Lung (tissue), 12 donors: ENCODE measurements around the gene OSBPL6. TPM values are rescaled to one million over a fixed set of nuclear protein-coding genes. Genes with fewer than 3 reads are reported as not detected.
"Not testable (repeated sequence)": the region's sequence is repeated elsewhere in the genome, so short reads cannot be mapped to it uniquely, and the experiment has no call there.

Experiments
- ATAC-seq: fragments of 200-7000 bp; cut with Tn5 transposase; one replicate; pipeline ENCODE4 v1.9.1; 2020; ENCODE audit warnings: moderate number of reproducible peaks; ENCODE audit not compliant: insufficient read depth, low FRiP score
- DNase-seq, 3 donors: peaks; one replicate each; pipeline ENCODE4 v3.0.0-alpha.2; 2013 to 2017
- H3K27ac ChIP-seq, 2 donors: one replicate each; pipeline ENCODE4 v1.5.1; 2013; ENCODE audit warnings: mild to moderate bottlenecking in 2 of 2, moderate library complexity in 2 of 2, control low read depth in 1 of 2, inconsistent platforms in 1 of 2, low read depth in 1 of 2, low read length in 1 of 2
- H3K27me3 ChIP-seq, 3 donors: one replicate each; pipeline ENCODE4 v1.5.1; 2013; ENCODE audit warnings: low read length in 2 of 3; ENCODE audit not compliant: control insufficient read depth in 3 of 3, insufficient read depth in 3 of 3
- H3K36me3 ChIP-seq, 4 donors: one replicate each; pipeline ENCODE4 v1.5.1; 2013; ENCODE audit warnings: low read length in 4 of 4, mild to moderate bottlenecking in 1 of 4, moderate library complexity in 1 of 4; ENCODE audit not compliant: control insufficient read depth in 4 of 4, insufficient read depth in 4 of 4
- H3K4me1 ChIP-seq, 5 donors: one replicate each; pipeline ENCODE4 v1.5.1; 2013; ENCODE audit warnings: low read length in 5 of 5, mild to moderate bottlenecking in 2 of 5, moderate library complexity in 1 of 5; ENCODE audit not compliant: control insufficient read depth in 5 of 5, insufficient read depth in 5 of 5
- H3K4me3 ChIP-seq: one replicate; pipeline ENCODE4 v1.5.1; 2013; ENCODE audit warnings: mild to moderate bottlenecking, control low read depth, moderate library complexity
- H3K9ac ChIP-seq, 2 donors: one replicate each; pipeline ENCODE4 v1.5.1; 2013; ENCODE audit warnings: low read length in 2 of 2, control low read depth in 1 of 2; ENCODE audit not compliant: insufficient read depth in 1 of 2
- H3K9me3 ChIP-seq, 4 donors: one replicate each; pipeline ENCODE4 v1.5.1; 2013; ENCODE audit warnings: low read length in 3 of 4, mild to moderate bottlenecking in 1 of 4, moderate library complexity in 1 of 4; ENCODE audit not compliant: control insufficient read depth in 4 of 4, insufficient read depth in 3 of 4
- WGBS, 2 donors: extraction: QIAGEN DNeasy Blood & Tissue Kit; methylation state at CpG; one replicate each; pipeline ENCODE4 v1.1.7; 2013; 5-methylcytosine and 5-hydroxymethylcytosine counted together
- polyA plus RNA-seq, 2 donors: library from polyadenylated mRNA; stranded (reverse); fragments of 200-250 nt; gene quantifications; one replicate each; pipeline ENCODE4 v1.2.1, GENCODE V29; 2013
- total RNA-seq, 2 donors: library from RNA; depleted of rRNA in 1 of 2; stranded (reverse); fragments of >200 nt in 1 of 2; gene quantifications; one replicate each; pipeline ENCODE4 v1.2.1, GENCODE V29; 2014 to 2021
- TF ChIP-seq, protein P1 (sequence below): IDR thresholded peaks from 2 replicates; pipeline ENCODE4 v1.5.1; 2012; ENCODE audit warnings: mild to moderate bottlenecking; ENCODE audit errors: control extremely low read depth, extremely low read depth
- donor health status: control.
- donor health status: control.
- donor health status: Bipolar disorder and iron deficiency.
- donor health status: healthy.
- donor health status: DM: yes; HTN: yes; CAD: no.

The OSBPL6 gene
- total and polyA plus RNA-seq, 4 donors: 1.9 to 23.5 (median 7.8) TPM

GRCh38 chr2:178420463-178420999, 226.2 kb downstream of the OSBPL6 start:
- peaks cover 0 to 5% (median 0%) of the 10 kb centered on the region in 4 donors for H3K36me3 ChIP-seq
- H3K27ac ChIP-seq: no peak overlapping the region
- DNase-seq (peak in 1 of 3 donors; percentile 21), ATAC-seq (no peak)
- H3K4me1 ChIP-seq: no peaks in the 10 kb centered on the region
- no peaks in the 10 kb centered on the region for H3K9me3 ChIP-seq
- TF ChIP-seq, protein P1, sequence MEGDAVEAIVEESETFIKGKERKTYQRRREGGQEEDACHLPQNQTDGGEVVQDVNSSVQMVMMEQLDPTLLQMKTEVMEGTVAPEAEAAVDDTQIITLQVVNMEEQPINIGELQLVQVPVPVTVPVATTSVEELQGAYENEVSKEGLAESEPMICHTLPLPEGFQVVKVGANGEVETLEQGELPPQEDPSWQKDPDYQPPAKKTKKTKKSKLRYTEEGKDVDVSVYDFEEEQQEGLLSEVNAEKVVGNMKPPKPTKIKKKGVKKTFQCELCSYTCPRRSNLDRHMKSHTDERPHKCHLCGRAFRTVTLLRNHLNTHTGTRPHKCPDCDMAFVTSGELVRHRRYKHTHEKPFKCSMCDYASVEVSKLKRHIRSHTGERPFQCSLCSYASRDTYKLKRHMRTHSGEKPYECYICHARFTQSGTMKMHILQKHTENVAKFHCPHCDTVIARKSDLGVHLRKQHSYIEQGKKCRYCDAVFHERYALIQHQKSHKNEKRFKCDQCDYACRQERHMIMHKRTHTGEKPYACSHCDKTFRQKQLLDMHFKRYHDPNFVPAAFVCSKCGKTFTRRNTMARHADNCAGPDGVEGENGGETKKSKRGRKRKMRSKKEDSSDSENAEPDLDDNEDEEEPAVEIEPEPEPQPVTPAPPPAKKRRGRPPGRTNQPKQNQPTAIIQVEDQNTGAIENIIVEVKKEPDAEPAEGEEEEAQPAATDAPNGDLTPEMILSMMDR: no peak
- no peaks in the 10 kb centered on the region for H3K27me3 ChIP-seq
- no peak overlapping the region for H3K9ac ChIP-seq
- 35 to 50% methylated on average over 1 of the region's 1 CpG for WGBS, 2 donors
- no peak overlapping the region for H3K4me3 ChIP-seq

DNA sequence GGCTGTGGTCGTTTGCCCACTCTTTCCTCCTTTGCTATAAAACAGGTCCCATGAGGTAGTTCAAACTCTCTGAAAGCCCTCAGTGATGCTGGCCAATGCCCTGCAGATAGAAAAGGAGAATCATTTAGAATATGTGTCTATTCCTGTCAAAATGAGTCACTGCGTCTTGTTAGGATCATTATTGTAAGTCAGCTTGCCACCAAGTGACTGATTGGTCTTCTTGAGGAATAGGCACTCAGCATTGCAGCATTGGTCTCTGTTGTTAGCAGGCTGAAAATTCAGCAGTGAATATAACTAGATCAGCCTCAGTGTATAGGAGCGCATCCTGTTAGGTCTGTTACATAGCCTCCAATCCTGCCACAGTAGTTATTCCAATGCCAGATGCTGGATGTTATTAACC, 227.8 kb downstream of the OSBPL6 start:
- WGBS, 2 donors: 86 to 90% methylated on average over 3 of the region's 3 CpGs
- peaks cover 0 to 5% (median 3%) of the 10 kb centered on the region in 4 donors for H3K36me3 ChIP-seq
- TF ChIP-seq, protein P1: no peak
- H3K9me3 ChIP-seq: no peaks in the 10 kb centered on the region
- DNase-seq (no peak), ATAC-seq (no peak)
- H3K27me3 ChIP-seq: no peaks in the 10 kb centered on the region
- H3K27ac ChIP-seq: no peak overlapping the region
- no peak overlapping the region for H3K9ac ChIP-seq
- no peak overlapping the region for H3K4me3 ChIP-seq
- no peaks in the 10 kb centered on the region for H3K4me1 ChIP-seq

GRCh38 chr2:178423746-178424145, 229.4 kb downstream of the OSBPL6 start:
- 94 to 96% methylated on average over 5 of the region's 5 CpGs for WGBS, 2 donors
- DNase-seq, H3K9ac ChIP-seq, H3K27ac ChIP-seq, ATAC-seq, H3K4me3 ChIP-seq, H3K9me3 ChIP-seq, H3K27me3 ChIP-seq, H3K4me1 ChIP-seq: not testable (repeated sequence)
- H3K36me3 ChIP-seq: peaks cover 0 to 11% (median 4%) of the 10 kb centered on the region in 4 donors

DNA sequence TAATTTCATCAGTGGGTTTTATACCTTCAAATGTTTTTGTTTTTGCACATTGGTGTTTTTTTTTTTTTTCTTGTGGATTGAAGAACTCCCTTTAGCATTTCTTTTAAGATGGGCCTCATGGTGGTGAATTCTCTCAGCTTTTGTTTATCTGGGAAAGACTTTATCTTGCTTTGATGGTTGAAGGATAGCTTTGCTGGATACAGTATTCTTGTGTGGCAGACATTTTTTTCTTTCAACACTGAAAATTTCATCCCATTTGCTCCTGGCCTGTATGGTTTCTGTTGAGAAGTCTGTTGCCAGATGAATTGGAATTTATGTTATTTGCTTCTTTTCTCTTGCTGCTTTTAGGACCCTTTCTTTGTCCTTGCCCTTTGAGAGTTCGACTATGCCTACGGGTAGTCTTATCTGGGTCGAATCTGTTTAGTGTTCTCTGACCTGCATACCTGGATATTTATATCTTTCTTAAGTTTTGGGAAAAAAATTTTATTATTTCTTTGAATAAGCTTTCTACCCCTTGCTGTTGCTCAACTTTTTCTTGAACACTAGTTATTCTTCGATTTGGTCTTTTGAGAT, 231.0 kb downstream of the OSBPL6 start:
- ATAC-seq: no peak
- 96 to 98% methylated on average over 4 of the region's 4 CpGs for WGBS, 2 donors

More for the DNA sequence above, 231.0 kb downstream of the OSBPL6 start:
- no peak overlapping the region for H3K4me3 ChIP-seq
- peaks cover 8 to 11% (median 10%) of the 10 kb centered on the region in 4 donors for H3K36me3 ChIP-seq
- TF ChIP-seq, protein P1: no peak
- H3K27ac ChIP-seq: no peak overlapping the region
- no peaks in the 10 kb centered on the region for H3K9me3 ChIP-seq
- no peak for DNase-seq
- no peaks in the 10 kb centered on the region for H3K4me1 ChIP-seq
- no peak overlapping the region for H3K9ac ChIP-seq
- H3K27me3 ChIP-seq: no peaks in the 10 kb centered on the region
